ENCODE results near the gene FLNB. TPM values are rescaled to one million over a fixed set of nuclear protein-coding genes. Genes with fewer than 3 reads are reported as not detected.
"Not testable (repeated sequence)": the region's sequence is repeated elsewhere in the genome, so short reads cannot be mapped to it uniquely, and the experiment has no call there.

FLNB gene
- total RNA-seq, 1 donor from 2014 or later, result 33.7 TPM

- peak; percentile 37 for ATAC-seq
- DNase-seq, result no peak
- intact Hi-C loops (cut with micrococcal nuclease), result no loop called here
Measured at GRCh38 chr3:58044691-58045483, 36.7 kb downstream of the FLNB start.

GRCh38 chr3:58047826-58048225, 39.6 kb downstream of the FLNB start:
- intact Hi-C loops (cut with micrococcal nuclease), result no loop called here
- no peak for ATAC-seq

GRCh38 chr3:58048301-58048700, 40.1 kb downstream of the FLNB start:
- ATAC-seq, result peak; percentile 50

More at GRCh38 chr3:58047826-58048225, 39.6 kb downstream of the FLNB start:
- DNase-seq, result no peak

GRCh38 chr3:58049143-58049785, 41.0 kb downstream of the FLNB start:
- ATAC-seq (peak; percentile 82), DNase-seq (no peak)
- intact Hi-C loops (cut with micrococcal nuclease), result no loop called here

More at GRCh38 chr3:58048301-58048700, 40.1 kb downstream of the FLNB start:
- intact Hi-C loops (cut with micrococcal nuclease), result no loop called here
- no peak for DNase-seq

- intact Hi-C loops (cut with micrococcal nuclease), result no loop called here
- DNase-seq (no peak), ATAC-seq (no peak)
Measured at GRCh38 chr3:58051196-58051595, 43.0 kb downstream of the FLNB start.

GRCh38 chr3:58051658-58052261, 43.5 kb downstream of the FLNB start:
- intact Hi-C loops (cut with micrococcal nuclease); DNase-seq; ATAC-seq: not testable (repeated sequence)

GRCh38 chr3:58052373-58053273, 44.4 kb downstream of the FLNB start:
- intact Hi-C loops (cut with micrococcal nuclease), result no loop called here
- peak; percentile 48 for ATAC-seq
- peak; percentile 81 for DNase-seq

GRCh38 chr3:58054652-58055051, 46.4 kb downstream of the FLNB start:
- ATAC-seq, result no peak
- no peak for DNase-seq
- intact Hi-C loops (cut with micrococcal nuclease), result no loop called here

- DNase-seq (no peak), ATAC-seq (no peak)
- intact Hi-C loops (cut with micrococcal nuclease), result no loop called here
Measured at GRCh38 chr3:58055314-58055713, 47.1 kb downstream of the FLNB start.

GRCh38 chr3:58055891-58056290, 47.7 kb downstream of the FLNB start:
- intact Hi-C loops (cut with micrococcal nuclease); DNase-seq; ATAC-seq: not testable (repeated sequence)

- DNase-seq, result no peak
- ATAC-seq, result no peak
- intact Hi-C loops (cut with micrococcal nuclease), result no loop called here
Measured at GRCh38 chr3:58058361-58059263, 50.4 kb downstream of the FLNB start.

- intact Hi-C loops (cut with micrococcal nuclease), result no loop called here
- DNase-seq, result no peak
- peak; percentile 60 for ATAC-seq
Measured at GRCh38 chr3:58059349-58060321, 51.4 kb downstream of the FLNB start.

GRCh38 chr3:58062472-58062871, 54.2 kb downstream of the FLNB start:
- peak; percentile 30 for ATAC-seq
- intact Hi-C loops (cut with micrococcal nuclease), result no loop called here

GRCh38 chr3:58063022-58063815, 55.0 kb downstream of the FLNB start:
- ATAC-seq, result no peak
- intact Hi-C loops (cut with micrococcal nuclease), result no loop called here

More at GRCh38 chr3:58062472-58062871, 54.2 kb downstream of the FLNB start:
- DNase-seq, result no peak

GRCh38 chr3:58064923-58065638, 56.9 kb downstream of the FLNB start:
- ATAC-seq (no peak), DNase-seq (no peak)
- intact Hi-C loops (cut with micrococcal nuclease), result no loop called here

More at GRCh38 chr3:58063022-58063815, 55.0 kb downstream of the FLNB start:
- no peak for DNase-seq

Measured in left ventricle myocardium superior (tissue), 1 donor.